SKM-1 (cell line): Measurements from ENCODE around the gene COL4A1.

Experiments used
- DNase-seq: peaks from one replicate; lab custom pipeline; 2025; ENCODE audit not compliant: unreplicated experiment; lab: John Stamatoyannopoulos, UW

Gene COL4A1

GRCh38 chr13:110341445-110342244 lies 34.7 kb upstream of the COL4A1 start:
- DNase-seq, result no peak

- DNase-seq, result no peak
These were observed 34.0 kb upstream of the COL4A1 start for GRCh38 chr13:110340812-110341444.

- DNase-seq, result no peak
These were observed 33.1 kb upstream of the COL4A1 start for GRCh38 chr13:110339975-110340550.

GRCh38 chr13:110339263-110339662 lies 32.3 kb upstream of the COL4A1 start:
- DNase-seq, result no peak

- no peak for DNase-seq
These were observed 31.6 kb upstream of the COL4A1 start for GRCh38 chr13:110338441-110339101.

GRCh38 chr13:110337247-110337646 lies 30.3 kb upstream of the COL4A1 start:
- no peak for DNase-seq

GRCh38 chr13:110336681-110337080 lies 29.7 kb upstream of the COL4A1 start:
- DNase-seq, result no peak

- DNase-seq, result no peak
These were observed 29.2 kb upstream of the COL4A1 start for GRCh38 chr13:110336108-110336507.

- no peak for DNase-seq
These were observed 28.0 kb upstream of the COL4A1 start for GRCh38 chr13:110334841-110335490.

GRCh38 chr13:110334256-110334655 lies 27.3 kb upstream of the COL4A1 start:
- no peak for DNase-seq

GRCh38 chr13:110333837-110334236 lies 26.9 kb upstream of the COL4A1 start:
- DNase-seq, result no peak

GRCh38 chr13:110332750-110333149 lies 25.8 kb upstream of the COL4A1 start:
- DNase-seq, result no peak

GRCh38 chr13:110331362-110331761 lies 24.4 kb upstream of the COL4A1 start:
- no peak for DNase-seq

- DNase-seq, result no peak
These were observed 23.6 kb upstream of the COL4A1 start for GRCh38 chr13:110330491-110331011.

- no peak for DNase-seq
These were observed 23.0 kb upstream of the COL4A1 start for GRCh38 chr13:110329798-110330461.

GRCh38 chr13:110329258-110329657 lies 22.3 kb upstream of the COL4A1 start:
- no peak for DNase-seq

GRCh38 chr13:110328573-110328972 lies 21.6 kb upstream of the COL4A1 start:
- no peak for DNase-seq

- no peak for DNase-seq
These were observed 20.2 kb upstream of the COL4A1 start for GRCh38 chr13:110327051-110327721.

GRCh38 chr13:110326263-110326904 lies 19.4 kb upstream of the COL4A1 start:
- DNase-seq, result no peak
